Activated T-cell treated with anti-CD3 and anti-CD28 coated beads, Interleukin-2, amount 50 U/mL, for 72 hours (primary cell): ENCODE measurements around the gene NRL. TPM values are rescaled to one million over a fixed set of nuclear protein-coding genes. Genes with fewer than 3 reads are reported as not detected.
"Not testable (repeated sequence)": the region's sequence is repeated elsewhere in the genome, so short reads cannot be mapped to it uniquely, and the experiment has no call there.

Experiments used
- ATAC-seq, 2 donors: fragments of 150-1000 bp; cut with Tn5 transposase; replicated peaks in 1 of 2; 2 replicates each; pipeline ENCODE4 v1.10.0; 2021; ENCODE audit warnings: moderate library complexity in 2 of 2, mild to moderate bottlenecking in 1 of 2
- DNase-seq, 2 donors: peaks; one replicate each; pipeline ENCODE4 v3.0.0; 2021 to 2022; ENCODE audit warnings: mixed read lengths in 1 of 2
- H3K27ac Mint-ChIP-seq: one replicate; pipeline ENCODE4 v1.8.0; 2022; ENCODE audit warnings: mild to moderate bottlenecking, moderate library complexity, mixed read lengths
- H3K27me3 Mint-ChIP-seq: one replicate; pipeline ENCODE4 v1.8.0; 2022; ENCODE audit warnings: low read depth, mixed read lengths
- H3K36me3 Mint-ChIP-seq, 2 donors: one replicate each; pipeline ENCODE4 v1.8.0; 2022; ENCODE audit warnings: mixed read lengths in 2 of 2, mild to moderate bottlenecking in 1 of 2; ENCODE audit not compliant: insufficient read depth in 2 of 2
- H3K4me1 Mint-ChIP-seq: one replicate; pipeline ENCODE4 v1.8.0; 2022; ENCODE audit warnings: low read depth, mixed read lengths
- H3K4me3 Mint-ChIP-seq, 2 donors: one replicate each; pipeline ENCODE4 v1.8.0; 2022; ENCODE audit warnings: mild to moderate bottlenecking in 2 of 2, mixed read lengths in 2 of 2, moderate library complexity in 2 of 2
- H3K9me3 Mint-ChIP-seq, 2 donors: one replicate each; pipeline ENCODE4 v1.8.0; 2022; ENCODE audit warnings: mixed read lengths in 2 of 2
- total RNA-seq, 2 donors: library from RNA; stranded (reverse); gene quantifications; one replicate each; pipeline ENCODE4 v1.2.3, GENCODE V29; 2022

The NRL gene
- total RNA-seq, 2 donors from 2014 or later, result 5.2 TPM

DNA sequence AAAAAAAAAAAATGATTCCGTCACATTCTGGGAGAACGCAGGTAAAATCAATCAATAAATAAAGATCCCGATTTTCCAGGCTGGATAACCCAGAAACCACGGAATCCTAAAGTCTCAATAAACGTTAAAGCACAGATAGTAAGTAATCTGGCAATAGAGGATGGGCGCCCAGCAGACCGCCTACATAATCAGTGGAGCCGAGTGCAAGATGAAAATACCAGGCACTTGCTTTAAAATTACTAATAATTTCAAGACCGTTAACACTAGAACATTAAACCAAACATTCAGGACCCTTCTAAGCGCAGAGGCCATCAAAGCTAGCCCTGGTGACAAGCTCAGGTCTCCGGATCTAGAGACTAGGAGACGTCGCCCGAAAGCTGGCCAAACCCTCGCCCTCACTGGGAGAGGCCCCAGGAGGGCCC is 1.4 kb downstream of the NRL start:
- Mint-ChIP-seq H3K9me3 (no peaks in the 10 kb centered on the region), H3K27ac (peak overlapping the region; percentile 94), H3K4me1 (peaks cover 35% of the 10 kb centered on the region), H3K27me3 (no peaks in the 10 kb centered on the region), H3K36me3 (peaks cover 9 to 22% of the 10 kb centered on the region in 2 donors), H3K4me3 (peak overlapping the region; percentile 98 to 100)
- DNase-seq (no peak), ATAC-seq (no peak)

DNA sequence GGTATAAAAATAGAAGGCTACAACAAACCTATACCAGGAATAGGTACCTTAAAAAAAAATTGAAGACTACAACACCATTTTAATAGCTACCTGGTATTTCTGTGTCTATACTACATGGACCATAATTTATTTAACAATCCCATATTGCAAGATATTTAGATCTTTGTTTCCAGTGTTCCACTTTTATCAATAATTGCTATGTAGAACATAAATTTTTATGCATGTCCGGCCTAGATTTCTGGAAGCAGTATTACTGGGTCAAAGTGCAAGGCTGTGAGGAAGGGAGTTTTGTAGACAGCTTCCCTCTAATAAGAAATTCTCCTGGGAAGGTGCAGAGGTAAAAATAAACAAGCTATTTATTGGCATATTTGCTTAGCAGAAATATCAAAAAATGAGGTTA is 4.2 kb downstream of the NRL start:
- Mint-ChIP-seq H3K9me3 (no peaks in the 10 kb centered on the region), H3K27ac (no peak overlapping the region), H3K4me3 (no peak overlapping the region), H3K4me1 (peaks cover 24% of the 10 kb centered on the region), H3K27me3 (no peaks in the 10 kb centered on the region), H3K36me3 (peaks cover 5% of the 10 kb centered on the region in 2 donors)
- no peak for ATAC-seq
- no peak for DNase-seq

DNA sequence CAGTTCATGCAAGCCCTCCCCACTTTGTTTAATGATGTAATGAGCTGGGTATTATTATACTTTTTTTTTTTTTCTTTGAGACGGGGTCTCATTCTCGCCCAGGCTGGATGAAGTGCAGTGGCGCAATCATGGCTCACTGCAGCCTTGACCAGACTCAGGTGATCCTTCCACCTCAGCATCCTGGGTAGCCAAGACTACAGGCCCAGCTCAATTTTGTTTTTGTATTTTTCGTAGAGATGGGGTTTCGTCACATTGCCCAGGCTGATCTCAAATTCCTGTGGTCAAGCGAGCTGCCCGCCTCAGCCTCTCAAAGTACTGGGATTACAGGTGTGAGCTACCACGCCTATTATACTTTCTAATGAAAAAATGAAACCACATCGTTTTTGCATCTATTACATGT is 4.7 kb downstream of the NRL start:
- no peak overlapping the region for H3K4me3 Mint-ChIP-seq
- H3K27me3 Mint-ChIP-seq, result no peaks in the 10 kb centered on the region
- ATAC-seq, result no peak
- DNase-seq, result no peak
- peaks cover under 1 to 1% of the 10 kb centered on the region in 2 donors for H3K36me3 Mint-ChIP-seq
- peak overlapping the region; percentile 28 for H3K27ac Mint-ChIP-seq
- H3K9me3 Mint-ChIP-seq, result no peaks in the 10 kb centered on the region
- H3K4me1 Mint-ChIP-seq, result peaks cover 20% of the 10 kb centered on the region

DNA sequence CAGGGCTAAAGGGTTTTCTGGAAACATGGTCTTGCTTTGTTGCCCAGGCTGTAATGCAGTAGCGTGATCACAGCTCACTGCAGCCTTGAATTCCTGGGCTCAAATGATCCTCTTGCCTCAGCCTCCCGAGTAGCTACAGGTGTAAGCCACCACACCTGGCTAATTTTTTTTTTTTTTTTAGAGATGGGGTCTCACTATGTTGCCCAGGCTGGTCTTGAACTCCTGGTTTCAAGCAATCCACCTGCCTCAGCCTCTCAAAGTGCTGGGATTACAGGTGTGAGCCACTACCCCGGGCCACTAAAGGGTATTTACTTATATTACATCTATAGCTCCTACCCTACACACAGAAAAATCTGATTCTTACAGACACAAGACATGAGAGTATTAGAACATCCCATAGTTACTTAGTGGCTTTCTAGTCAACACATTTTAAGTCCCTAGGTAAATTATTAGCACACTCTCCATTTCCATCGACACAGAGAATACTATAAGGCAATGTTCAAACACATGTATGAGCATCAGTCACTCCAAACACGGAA is 6.3 kb downstream of the NRL start:
- H3K27me3 Mint-ChIP-seq, result no peaks in the 10 kb centered on the region

DNA sequence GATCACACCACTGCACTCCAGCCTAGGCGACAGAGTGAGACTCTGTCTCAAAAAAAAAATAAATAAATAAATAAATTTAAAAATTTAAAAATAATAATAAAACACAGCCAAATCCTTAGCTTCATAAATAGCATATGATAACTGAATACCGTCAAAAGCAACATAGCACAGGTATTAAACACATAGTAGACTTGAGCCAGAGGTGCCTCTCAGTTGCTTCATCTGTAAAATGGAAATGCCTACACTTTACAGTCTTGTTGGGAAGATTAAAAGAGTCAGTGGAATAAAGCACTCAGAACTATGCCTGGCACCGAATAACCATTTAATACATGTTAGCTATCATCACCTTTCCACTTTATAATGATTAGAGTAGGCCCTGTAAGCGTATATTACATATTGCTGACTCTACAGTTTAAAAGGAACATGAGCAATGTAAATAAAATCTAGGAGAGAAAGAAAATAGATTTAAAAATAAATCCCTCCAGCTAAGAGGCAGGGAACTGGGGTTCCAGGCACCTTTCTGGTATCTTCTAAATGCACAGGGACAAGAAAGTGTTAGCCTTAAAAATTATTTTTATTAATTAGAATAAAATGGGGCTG is 8.0 kb downstream of the NRL start:
- Mint-ChIP-seq H3K36me3 (peaks cover 9 to 27% of the 10 kb centered on the region in 2 donors), H3K9me3 (no peaks in the 10 kb centered on the region), H3K27ac (peak overlapping the region; percentile 22), H3K27me3 (no peaks in the 10 kb centered on the region), H3K4me1 (peaks cover 19% of the 10 kb centered on the region), H3K4me3 (no peak overlapping the region)
- ATAC-seq (no peak), DNase-seq (no peak)

More for the DNA sequence above, 6.3 kb downstream of the NRL start:
- ATAC-seq (peak in 1 of 2 donors; percentile 37), DNase-seq (no peak)
- H3K36me3 Mint-ChIP-seq, result peaks cover 6 to 15% of the 10 kb centered on the region in 2 donors
- H3K27ac Mint-ChIP-seq, result peak overlapping the region; percentile 87
- H3K4me3 Mint-ChIP-seq, result peak overlapping the region; percentile 24 to 30
- no peaks in the 10 kb centered on the region for H3K9me3 Mint-ChIP-seq
- peaks cover 19% of the 10 kb centered on the region for H3K4me1 Mint-ChIP-seq

DNA sequence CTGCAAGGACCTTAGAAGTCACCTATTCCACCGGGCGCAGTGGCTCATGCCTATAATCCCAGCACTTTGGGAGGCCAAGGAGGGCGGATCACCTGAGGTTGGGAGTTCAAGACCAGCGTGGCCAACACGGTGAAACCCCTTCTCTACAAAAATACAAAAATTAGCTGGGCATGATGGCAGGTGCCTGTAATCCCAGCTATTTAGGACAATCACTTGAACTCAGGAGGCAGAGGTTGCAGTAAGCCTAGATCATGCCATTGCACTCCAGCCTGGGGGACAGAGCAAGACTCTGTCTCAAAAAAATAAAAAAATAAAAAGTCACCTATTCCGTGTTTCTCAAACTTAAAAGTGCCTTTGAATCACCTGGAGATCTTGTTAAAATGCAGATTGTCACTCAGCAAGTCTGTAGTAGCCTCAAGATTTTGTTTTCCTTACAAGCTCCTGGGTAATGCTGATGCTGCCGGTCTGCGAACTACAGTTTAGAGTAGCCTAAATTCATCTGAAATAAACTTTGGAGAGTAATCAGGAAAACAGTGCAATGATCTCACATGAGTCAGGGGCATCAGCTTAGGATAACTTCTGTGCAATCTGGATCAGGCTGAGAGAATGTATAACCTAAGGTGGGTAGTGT is 9.0 kb downstream of the NRL start:
- Mint-ChIP-seq H3K27ac (peak overlapping the region; percentile 81), H3K36me3 (peaks cover 9 to 27% of the 10 kb centered on the region in 2 donors), H3K4me1 (peaks cover 19% of the 10 kb centered on the region)
- ATAC-seq, H3K9me3 Mint-ChIP-seq, H3K4me3 Mint-ChIP-seq, H3K27me3 Mint-ChIP-seq, DNase-seq: not testable (repeated sequence)

DNA sequence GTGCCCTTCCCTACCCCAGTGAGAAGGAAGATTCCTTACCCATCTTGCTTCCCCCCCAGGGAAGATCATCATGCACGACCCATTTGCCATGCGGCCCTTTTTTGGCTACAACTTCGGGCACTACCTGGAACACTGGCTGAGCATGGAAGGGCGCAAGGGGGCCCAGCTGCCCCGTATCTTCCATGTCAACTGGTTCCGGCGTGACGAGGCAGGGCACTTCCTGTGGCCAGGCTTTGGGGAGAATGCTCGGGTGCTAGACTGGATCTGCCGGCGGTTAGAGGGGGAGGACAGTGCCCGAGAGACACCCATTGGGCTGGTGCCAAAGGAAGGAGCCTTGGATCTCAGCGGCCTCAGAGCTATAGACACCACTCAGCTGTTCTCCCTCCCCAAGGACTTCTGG is 11.3 kb downstream of the NRL start:
- ATAC-seq (no peak), DNase-seq (no peak)
- H3K27me3 Mint-ChIP-seq, result no peaks in the 10 kb centered on the region
- no peak overlapping the region for H3K4me3 Mint-ChIP-seq
- no peaks in the 10 kb centered on the region for H3K9me3 Mint-ChIP-seq
- peaks cover 4% of the 10 kb centered on the region for H3K4me1 Mint-ChIP-seq
- H3K27ac Mint-ChIP-seq, result no peak overlapping the region
- H3K36me3 Mint-ChIP-seq, result peaks cover 12 to 32% of the 10 kb centered on the region in 2 donors

DNA sequence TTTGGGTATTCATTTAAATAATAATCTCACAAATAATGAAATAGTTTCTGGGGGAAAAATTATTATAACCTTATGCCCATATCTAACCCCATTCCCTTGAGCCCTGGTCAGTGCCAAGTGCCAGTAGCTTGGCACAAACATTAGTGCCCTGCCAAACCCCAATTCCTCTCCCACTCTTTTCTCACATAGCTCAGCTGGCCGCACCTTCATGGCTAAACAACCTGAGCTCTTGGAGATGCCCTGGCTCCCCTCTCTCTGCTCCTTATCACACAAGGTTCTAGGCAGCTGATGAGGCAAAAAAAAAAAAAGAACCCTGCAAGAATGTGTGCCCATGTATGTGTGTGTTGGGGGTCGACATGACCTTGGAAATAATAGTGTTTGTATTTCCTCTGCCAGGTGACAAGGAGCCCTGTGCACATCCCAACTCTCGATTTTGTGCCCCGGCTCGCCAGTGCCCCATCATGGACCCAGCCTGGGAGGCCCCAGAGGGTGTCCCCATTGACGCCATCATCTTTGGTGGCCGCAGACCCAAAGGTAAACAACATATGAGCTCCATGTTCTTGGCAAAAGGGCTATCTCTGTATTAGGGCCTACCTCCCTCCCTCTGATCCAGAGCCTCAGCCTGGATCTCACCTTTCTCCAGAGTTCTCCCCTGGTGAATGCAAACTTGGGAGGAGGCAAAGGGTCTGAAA is 12.2 kb downstream of the NRL start:
- Mint-ChIP-seq H3K9me3 (no peaks in the 10 kb centered on the region), H3K4me1 (no peaks in the 10 kb centered on the region), H3K27ac (no peak overlapping the region), H3K27me3 (no peaks in the 10 kb centered on the region), H3K4me3 (no peak overlapping the region), H3K36me3 (peaks cover 12 to 37% of the 10 kb centered on the region in 2 donors)
- ATAC-seq (no peak), DNase-seq (no peak)

DNA sequence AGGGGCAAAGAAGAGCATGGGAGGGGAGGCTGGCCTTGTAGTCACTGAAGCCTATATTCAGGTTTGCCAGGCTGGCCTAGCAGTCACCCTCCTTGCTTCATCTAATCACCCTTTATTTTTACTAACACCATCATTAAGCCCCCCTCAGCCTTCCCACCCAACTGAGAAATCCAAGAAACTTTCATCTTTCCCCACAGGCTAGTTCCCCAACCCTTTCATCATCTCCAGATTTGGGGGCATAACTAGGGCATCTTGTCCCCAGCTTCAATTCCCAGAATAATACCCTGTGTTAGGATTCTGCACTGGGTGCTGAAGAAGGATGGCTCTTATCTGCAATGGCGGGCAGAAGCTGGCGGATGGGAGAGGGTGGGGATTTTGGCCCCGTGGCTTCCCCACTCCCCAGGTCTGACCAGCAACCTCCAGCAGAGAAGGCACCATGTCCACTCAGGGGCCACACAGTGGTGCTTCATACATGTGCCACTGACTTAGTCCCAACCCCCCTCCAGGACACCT is 13.7 kb downstream of the NRL start:
- Mint-ChIP-seq H3K27me3 (no peaks in the 10 kb centered on the region), H3K36me3 (peaks cover 20 to 46% of the 10 kb centered on the region in 2 donors), H3K4me3 (no peak overlapping the region), H3K4me1 (peaks cover 8% of the 10 kb centered on the region), H3K27ac (peak overlapping the region; percentile 25), H3K9me3 (no peaks in the 10 kb centered on the region)
- DNase-seq (no peak), ATAC-seq (no peak)

DNA sequence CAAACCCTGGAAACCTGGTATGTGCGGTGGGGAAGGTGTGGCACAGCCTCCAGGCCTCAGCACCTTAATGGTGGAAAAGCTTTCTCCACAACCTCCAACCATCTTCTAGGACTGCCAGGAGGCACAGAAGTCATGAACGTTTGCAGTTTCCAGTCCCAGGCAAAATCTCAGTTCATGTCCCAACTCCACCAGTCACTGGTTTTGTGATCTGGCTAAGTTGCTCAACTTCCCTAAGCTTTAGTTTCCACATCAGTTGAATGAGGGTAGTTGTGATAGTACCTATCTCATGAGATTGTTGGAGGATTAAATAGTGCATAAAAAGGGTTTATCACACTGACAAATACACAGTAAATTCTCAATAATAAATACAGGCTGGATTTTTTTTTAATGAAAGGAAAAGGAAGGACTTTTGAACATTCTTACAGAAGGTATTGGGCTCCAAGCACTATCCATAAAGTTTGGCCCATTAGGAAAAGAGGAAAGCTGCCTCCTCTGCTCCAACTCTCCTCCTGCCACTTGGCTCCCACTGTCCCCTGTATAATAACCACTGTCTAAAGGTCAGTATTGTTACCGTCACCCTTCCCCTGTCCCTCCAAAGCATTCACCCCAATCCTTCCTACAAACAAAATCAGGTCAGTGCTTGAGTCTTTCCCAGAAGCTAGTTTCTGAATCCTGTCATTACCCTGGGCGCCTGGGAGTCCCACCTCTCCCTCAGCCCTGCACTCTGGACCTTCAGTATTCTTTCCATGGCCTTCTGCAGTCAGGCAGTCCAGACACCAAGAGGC is 14.4 kb downstream of the NRL start:
- Mint-ChIP-seq H3K27ac (peak overlapping the region; percentile 25), H3K27me3 (no peaks in the 10 kb centered on the region), H3K4me3 (no peak overlapping the region), H3K4me1 (peaks cover 13% of the 10 kb centered on the region), H3K9me3 (no peaks in the 10 kb centered on the region), H3K36me3 (peaks cover 22 to 51% of the 10 kb centered on the region in 2 donors)
- ATAC-seq (no peak), DNase-seq (no peak)

DNA sequence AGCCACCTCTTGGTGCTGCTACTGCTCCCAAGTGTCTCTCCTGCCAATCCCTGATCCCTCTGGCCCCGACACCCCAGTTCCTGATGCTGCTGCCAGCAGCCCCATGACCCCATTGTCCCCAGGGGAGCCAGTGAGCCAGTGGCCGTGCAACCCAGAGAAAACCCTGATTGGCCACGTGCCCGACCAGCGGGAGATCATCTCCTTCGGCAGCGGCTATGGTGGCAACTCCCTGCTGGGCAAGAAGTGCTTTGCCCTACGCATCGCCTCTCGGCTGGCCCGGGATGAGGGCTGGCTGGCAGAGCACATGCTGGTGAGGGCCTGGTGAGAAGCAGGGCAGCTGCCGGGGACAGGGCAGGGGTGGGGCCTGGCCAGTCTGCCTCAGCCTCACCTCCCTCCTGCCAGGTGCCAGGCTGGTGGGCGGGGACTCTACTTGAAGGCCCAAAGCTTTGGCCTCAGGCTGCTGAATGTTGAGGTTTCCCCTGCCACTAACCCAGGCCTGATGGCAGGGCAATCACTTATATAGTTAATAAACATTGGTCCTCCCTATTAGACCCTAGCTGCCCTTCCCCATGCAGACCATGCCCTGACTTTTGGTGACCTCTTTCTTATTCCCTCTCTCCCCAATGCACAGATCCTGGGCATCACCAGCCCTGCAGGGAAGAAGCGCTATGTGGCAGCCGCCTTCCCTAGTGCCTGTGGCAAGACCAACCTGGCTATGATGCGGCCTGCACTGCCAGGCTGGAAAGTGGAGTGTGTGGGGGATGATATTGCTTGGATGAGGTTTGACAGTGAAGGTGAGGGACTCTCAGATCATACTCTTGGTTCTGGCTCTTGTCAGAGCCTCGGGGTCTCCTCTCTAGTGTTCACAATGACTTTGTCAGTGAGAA is 15.6 kb downstream of the NRL start:
- DNase-seq (no peak), ATAC-seq (no peak)
- no peaks in the 10 kb centered on the region for H3K27me3 Mint-ChIP-seq
- H3K27ac Mint-ChIP-seq, result no peak overlapping the region
- no peaks in the 10 kb centered on the region for H3K9me3 Mint-ChIP-seq
- no peak overlapping the region for H3K4me3 Mint-ChIP-seq
- peaks cover 16% of the 10 kb centered on the region for H3K4me1 Mint-ChIP-seq
- peaks cover 27 to 51% of the 10 kb centered on the region in 2 donors for H3K36me3 Mint-ChIP-seq
